ENCODE measurements around the gene HORMAD1. TPM values are rescaled to one million over a fixed set of nuclear protein-coding genes. Genes with fewer than 3 reads are reported as not detected.

The HORMAD1 gene
- polyA plus RNA-seq, 1 donor from 2014 or later, result not detected

GRCh38 chr1:150765296-150765976, 44.7 kb upstream of the HORMAD1 start, which contains the start of gene CTSS:
CTSS (minus strand) TSS chr1:150765778; CDS start chr1:150764763, 1,015 bp downstream.
- no peaks in the 10 kb centered on the region for H3K36me3 ChIP-seq (ENCODE audit: insufficient read depth, low read length)
- no peaks in the 10 kb centered on the region for H3F3A ChIP-seq (ENCODE audit: insufficient read depth, low read length, poor library complexity, severe bottlenecking)
- no peak within 1 kb of the TSS for H3K4me2 ChIP-seq (ENCODE audit: low read length)
- H4K20me1 ChIP-seq (ENCODE audit: insufficient read depth), result no peaks in the 10 kb centered on the region
- no peak within 1 kb of the TSS for H3K27ac ChIP-seq (ENCODE audit: low read length)
- H3K27me3 ChIP-seq (ENCODE audit: insufficient read depth, low read depth, low read length), result no peaks in the 10 kb centered on the region
- no peaks in the 10 kb centered on the region for H3K9me3 ChIP-seq (ENCODE audit: low read length)
- H3K4me3 ChIP-seq (ENCODE audit: low read length), result no peak within 1 kb of the TSS
- no peak within 1 kb of the TSS for H3K9ac ChIP-seq (ENCODE audit: low read length)
- H2AFZ ChIP-seq (ENCODE audit: low read depth, low read length), result no peak within 1 kb of the TSS
- H3K9me2 ChIP-seq (ENCODE audit: insufficient read depth, low read length), result no peaks in the 10 kb centered on the region
- TF ChIP-seq REST (IDR thresholded peaks at IDR 0.05; ENCODE audit: borderline replicate concordance) (no peak), EZH2 (IDR thresholded peaks at IDR 0.05; ENCODE audit: borderline replicate concordance, insufficient read depth, low read length, poor library complexity, severe bottlenecking) (no peak), EP300 (conservative IDR thresholded peaks at IDR 0.05; ENCODE audit: poor library complexity, severe bottlenecking) (no peak), SMC3 (conservative IDR thresholded peaks at IDR 0.05; ENCODE audit: poor library complexity) (no peak), TAF1 (IDR thresholded peaks at IDR 0.05; ENCODE audit: low read depth) (no peak), RAD21 (conservative IDR thresholded peaks at IDR 0.05) (no peak), POLR2AphosphoS5 (IDR thresholded peaks at IDR 0.05) (no peak), CTCF (IDR thresholded peaks at IDR 0.05; ENCODE audit: poor library complexity, severe bottlenecking) (no peak), MXI1 (conservative IDR thresholded peaks at IDR 0.05; ENCODE audit: poor library complexity, severe bottlenecking) (no peak)
- H3K79me2 ChIP-seq (replicated peaks; ENCODE audit: insufficient read depth, low read length), result no peaks in the 10 kb centered on the region

- Histone ChIP-seq H3K9me3 (ENCODE audit: low read length) (no peaks in the 10 kb centered on the region), H4K20me1 (ENCODE audit: insufficient read depth) (no peaks in the 10 kb centered on the region), H3K4me3 (ENCODE audit: low read length) (no peak overlapping the region), H3K9ac (ENCODE audit: low read length) (no peak overlapping the region), H3K27me3 (ENCODE audit: insufficient read depth, low read depth, low read length) (no peaks in the 10 kb centered on the region), H3K79me2 (replicated peaks; ENCODE audit: insufficient read depth, low read length) (no peaks in the 10 kb centered on the region), H3K27ac (ENCODE audit: low read length) (no peak overlapping the region), H3F3A (ENCODE audit: insufficient read depth, low read length, poor library complexity, severe bottlenecking) (no peaks in the 10 kb centered on the region), H3K4me2 (ENCODE audit: low read length) (no peak overlapping the region), H3K36me3 (ENCODE audit: insufficient read depth, low read length) (no peaks in the 10 kb centered on the region), H3K9me2 (ENCODE audit: insufficient read depth, low read length) (no peaks in the 10 kb centered on the region), H2AFZ (ENCODE audit: low read depth, low read length) (no peak overlapping the region)
- TF ChIP-seq MXI1 (conservative IDR thresholded peaks at IDR 0.05; ENCODE audit: poor library complexity, severe bottlenecking) (no peak), EP300 (conservative IDR thresholded peaks at IDR 0.05; ENCODE audit: poor library complexity, severe bottlenecking) (no peak), RAD21 (conservative IDR thresholded peaks at IDR 0.05) (no peak), REST (IDR thresholded peaks at IDR 0.05; ENCODE audit: borderline replicate concordance) (no peak), POLR2AphosphoS5 (IDR thresholded peaks at IDR 0.05) (no peak), SMC3 (conservative IDR thresholded peaks at IDR 0.05; ENCODE audit: poor library complexity) (no peak), CTCF (IDR thresholded peaks at IDR 0.05; ENCODE audit: poor library complexity, severe bottlenecking) (no peak), TAF1 (IDR thresholded peaks at IDR 0.05; ENCODE audit: low read depth) (no peak), EZH2 (IDR thresholded peaks at IDR 0.05; ENCODE audit: borderline replicate concordance, insufficient read depth, low read length, poor library complexity, severe bottlenecking) (no peak)
Observed at GRCh38 chr1:150764617-150765101, 44.0 kb upstream of the HORMAD1 start.

Measured in neural cell (in vitro differentiated cells).